Right lobe of liver (tissue), 6 donors: ENCODE results near the gene DDR2. TPM values are rescaled to one million over a fixed set of nuclear protein-coding genes. Genes with fewer than 3 reads are reported as not detected.

ENCODE experiments used
- ATAC-seq, 4 donors: fragments of 200-7000 bp; cut with Tn5 transposase; one replicate each; pipeline ENCODE4 v1.9.1; 2020; ENCODE audit warnings: mild to moderate bottlenecking in 4 of 4, moderate library complexity in 4 of 4
- DNase-seq, 3 donors: peaks; one replicate each; pipeline ENCODE4 v3.0.0-alpha.2; 2020
- H3K27ac ChIP-seq, 3 donors: fragments of 200-600 bp; one replicate each; pipeline ENCODE4 v1.8.0; 2022
- H3K27me3 ChIP-seq, 2 donors: fragments of 200-600 bp; one replicate each; pipeline ENCODE4 v1.8.0; 2022
- H3K36me3 ChIP-seq, 4 donors: fragments of 200-600 bp; sonication (generic) in 1 of 4; one replicate each; pipeline versions ENCODE4 v1.5.1 to v1.8.0; 2017 to 2022; ENCODE audit warnings: control low read depth in 1 of 4
- H3K4me1 ChIP-seq, 4 donors: fragments of 200-600 bp; sonication (generic) in 1 of 4; one replicate each; pipeline versions ENCODE4 v1.5.1 to v1.8.0; 2017 to 2022; ENCODE audit warnings: control low read depth in 1 of 4
- H3K4me3 ChIP-seq, 3 donors: fragments of 200-600 bp; one replicate each; pipeline ENCODE4 v1.8.0; 2022
- H3K9me3 ChIP-seq, 4 donors: fragments of 200-600 bp; sonication (generic) in 1 of 4; one replicate each; pipeline versions ENCODE4 v1.5.1 to v1.8.0; 2017 to 2022; ENCODE audit warnings: control low read depth in 1 of 4
- CTCF ChIP-seq, 4 donors: fragments of 200-600 bp in 3 of 4; fragments of 450-650 bp in 1 of 4; IDR thresholded peaks; one replicate each; pipeline versions ENCODE4 v1.5.1 to v1.8.0; 2016 to 2022; ENCODE audit warnings: antibody characterized with exemption in 4 of 4, mild to moderate bottlenecking in 2 of 4
- POLR2A ChIP-seq: fragments of 450-650 bp; IDR thresholded peaks from one replicate; pipeline ENCODE4 v1.6.1; 2017; ENCODE audit warnings: antibody characterized with exemption, mild to moderate bottlenecking
- WGBS: methylation state at CpG from one replicate; pipeline ENCODE4 v1.1.6; 2018; ENCODE audit warnings: low coverage, low lambda C conversion rate; ENCODE audit not compliant: insufficient coverage; ENCODE audit errors: missing lambda C conversion rate; 5-methylcytosine and 5-hydroxymethylcytosine counted together
- intact Hi-C, 2 donors: fragments of 100-400 bp; cut with DNase I; formaldehyde crosslinking; loops; one replicate each; pipeline versions ENCODE4 v1.11.2 to v1.14.1; 2022
- total RNA-seq, 6 experiments: library from RNA; depleted of rRNA in 2 of 6; stranded (reverse); fragments of >200 nt in 2 of 6; fragmentation: NEBNext Ultra II Directional in 3 of 6; extraction: Animal tissue kit (Norgen Biotek cat#: 25700) in 3 of 6; gene quantifications; one replicate each; pipeline versions ENCODE4 v1.1.0 to v1.2.4, GENCODE V29; 2016 to 2023
- donor health status: DM: no; HTN: yes; CAD: no.
- donor health status: DM: no; HTN: no; CAD: no.
- donor health status: DM: no; HTN: no; CAD: no.
- donor health status: DM: no; HTN: yes; CAD: no.
- donor health status: DM: no; HTN: yes; CAD: no.

DDR2 gene
- total RNA-seq, 6 experiments from 2014 or later, result 2.7 to 4.7 (median 3.1) TPM

DNA sequence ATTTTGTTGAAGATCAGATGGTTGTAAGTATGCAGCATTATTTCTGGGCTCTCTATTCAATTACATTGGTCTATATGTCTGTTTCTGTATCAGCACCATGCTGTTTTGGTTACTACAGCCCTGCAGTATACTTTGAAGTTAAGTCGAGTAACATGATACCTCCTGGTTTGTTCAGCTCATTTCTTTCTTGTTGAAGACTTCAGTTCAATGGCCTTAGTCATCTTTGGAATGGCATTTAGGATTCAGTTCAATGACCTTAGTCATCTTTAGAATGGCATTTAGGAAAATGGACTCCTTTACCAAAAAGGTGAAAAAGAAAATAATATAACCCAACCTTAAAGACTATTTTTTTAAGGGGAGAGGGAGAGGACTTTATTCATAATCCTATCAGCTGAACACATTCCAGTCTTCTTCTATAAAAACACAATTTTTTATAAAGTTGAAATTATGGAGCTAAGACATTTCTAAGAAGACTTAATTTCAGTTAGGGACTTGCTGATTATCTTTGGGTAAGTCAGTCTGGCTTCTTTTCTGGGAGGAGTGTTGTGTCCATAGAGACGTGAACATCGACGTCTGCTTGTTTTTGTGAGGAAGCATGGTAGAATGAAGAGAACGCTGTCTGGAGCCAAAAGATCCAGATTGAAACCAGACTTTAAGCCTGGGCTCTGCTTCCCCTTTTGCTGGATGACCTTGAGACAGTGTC is 48.3 kb downstream of the DDR2 start:
- Histone ChIP-seq H3K4me3 (no peak overlapping the region), H3K27me3 (no peaks in the 10 kb centered on the region), H3K27ac (peak overlapping the region in 1 of 3 donors; percentile 78), H3K36me3 (no peaks in the 10 kb centered on the region), H3K4me1 (peaks cover 0 to 28% (median 7%) of the 10 kb centered on the region in 4 donors), H3K9me3 (no peaks in the 10 kb centered on the region)
- 50% methylated on average over 5 of the region's 5 CpGs for WGBS
- intact Hi-C loops, result no loop called here
- DNase-seq, result no peak
- no peak for TF ChIP-seq CTCF (IDR thresholded peaks at IDR 0.05)
- TF ChIP-seq POLR2A, result no peak
- ATAC-seq, result no peak

- intact Hi-C loops, result no loop called here
- ATAC-seq (peak; percentile 62 to 77 (median 64)), DNase-seq (no peak)
- peak overlapping the region; percentile 12 to 78 (median 37) for H3K27ac ChIP-seq
- no peak overlapping the region for H3K4me3 ChIP-seq
- peaks cover 0 to 28% (median 7%) of the 10 kb centered on the region in 4 donors for H3K4me1 ChIP-seq
- WGBS, result 8% methylated on average over 2 of the region's 2 CpGs
- no peaks in the 10 kb centered on the region for H3K27me3 ChIP-seq
- no peaks in the 10 kb centered on the region for H3K9me3 ChIP-seq
- TF ChIP-seq POLR2A, result no peak
- no peaks in the 10 kb centered on the region for H3K36me3 ChIP-seq
These were observed 48.8 kb downstream of the DDR2 start for GRCh38 chr1:162681122-162681436.

- TF ChIP-seq POLR2A (no peak), CTCF (IDR thresholded peaks at IDR 0.05) (no peak)
- Histone ChIP-seq H3K27ac (peak overlapping the region; percentile 12 to 78 (median 37)), H3K36me3 (no peaks in the 10 kb centered on the region), H3K4me1 (peaks cover 0 to 28% (median 7%) of the 10 kb centered on the region in 4 donors), H3K9me3 (no peaks in the 10 kb centered on the region), H3K4me3 (no peak overlapping the region), H3K27me3 (no peaks in the 10 kb centered on the region)
- DNase-seq, result peak; percentile 46 to 72 (median 71)
- 0% methylated on average over 1 of the region's 1 CpG for WGBS
- intact Hi-C loops, result no loop called here
- ATAC-seq, result peak; percentile 81 to 87 (median 86)
These were observed 49.8 kb downstream of the DDR2 start for GRCh38 chr1:162682013-162682419.

- intact Hi-C loops, result no loop called here
- H3K4me3 ChIP-seq, result no peak overlapping the region
- H3K4me1 ChIP-seq, result peaks cover 0 to 14% (median 3%) of the 10 kb centered on the region in 4 donors
- H3K27me3 ChIP-seq, result no peaks in the 10 kb centered on the region
- H3K36me3 ChIP-seq, result no peaks in the 10 kb centered on the region
- DNase-seq, result peak in 1 of 3 donors; percentile 56
- H3K27ac ChIP-seq, result peak overlapping the region in 2 of 3 donors; percentile 5 to 73
- WGBS, result 36% methylated on average over 6 of the region's 6 CpGs
- no peak for TF ChIP-seq POLR2A
- TF ChIP-seq CTCF (IDR thresholded peaks at IDR 0.05), result no peak
- ATAC-seq, result peak; percentile 72 to 80 (median 76)
- no peaks in the 10 kb centered on the region for H3K9me3 ChIP-seq
These were observed 55.6 kb downstream of the DDR2 start for GRCh38 chr1:162687870-162688269.

DNA sequence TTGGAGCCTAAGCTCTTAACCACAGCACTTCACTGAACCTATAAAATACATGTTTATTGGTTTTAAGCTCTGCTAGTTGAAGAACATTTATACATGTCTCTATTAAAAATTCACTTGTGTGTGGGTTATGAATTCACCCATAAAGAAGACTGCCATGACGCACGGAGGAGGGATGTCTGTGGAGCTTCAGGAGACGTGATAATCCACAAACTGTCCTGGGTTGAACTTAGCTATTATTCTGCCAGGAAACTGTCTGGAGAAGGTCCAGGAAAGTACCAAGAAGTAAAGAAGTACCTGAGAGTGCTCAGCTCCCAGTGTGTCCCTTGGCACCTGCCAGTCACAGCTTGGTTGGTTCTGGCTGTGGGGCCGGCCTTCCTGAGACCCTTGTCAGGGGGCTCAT is 56.3 kb downstream of the DDR2 start:
- WGBS, result 16% methylated on average over 3 of the region's 4 CpGs
- no peaks in the 10 kb centered on the region for H3K36me3 ChIP-seq
- no peak overlapping the region for H3K4me3 ChIP-seq
- ATAC-seq (peak in 1 of 4 donors; percentile 36), DNase-seq (no peak)
- no peaks in the 10 kb centered on the region for H3K9me3 ChIP-seq
- intact Hi-C loops, result no loop called here
- no peaks in the 10 kb centered on the region for H3K27me3 ChIP-seq
- peaks cover 0 to 14% (median 3%) of the 10 kb centered on the region in 4 donors for H3K4me1 ChIP-seq
- H3K27ac ChIP-seq, result peak overlapping the region in 2 of 3 donors; percentile 5 to 73
- TF ChIP-seq POLR2A (no peak), CTCF (IDR thresholded peaks at IDR 0.05) (no peak)
